Activated CD8-positive, alpha-beta memory T cell treated with anti-CD3 and anti-CD28 coated beads, Interleukin-2, amount 50 U/mL, for 1 hour (primary cell): ENCODE results near the gene B4GALT2.

ENCODE experiments used
- DNase-seq: peaks from one replicate; pipeline ENCODE4 v3.0.0-alpha.2; 2020; ENCODE audit errors: extremely low read depth

The B4GALT2 gene

DNA sequence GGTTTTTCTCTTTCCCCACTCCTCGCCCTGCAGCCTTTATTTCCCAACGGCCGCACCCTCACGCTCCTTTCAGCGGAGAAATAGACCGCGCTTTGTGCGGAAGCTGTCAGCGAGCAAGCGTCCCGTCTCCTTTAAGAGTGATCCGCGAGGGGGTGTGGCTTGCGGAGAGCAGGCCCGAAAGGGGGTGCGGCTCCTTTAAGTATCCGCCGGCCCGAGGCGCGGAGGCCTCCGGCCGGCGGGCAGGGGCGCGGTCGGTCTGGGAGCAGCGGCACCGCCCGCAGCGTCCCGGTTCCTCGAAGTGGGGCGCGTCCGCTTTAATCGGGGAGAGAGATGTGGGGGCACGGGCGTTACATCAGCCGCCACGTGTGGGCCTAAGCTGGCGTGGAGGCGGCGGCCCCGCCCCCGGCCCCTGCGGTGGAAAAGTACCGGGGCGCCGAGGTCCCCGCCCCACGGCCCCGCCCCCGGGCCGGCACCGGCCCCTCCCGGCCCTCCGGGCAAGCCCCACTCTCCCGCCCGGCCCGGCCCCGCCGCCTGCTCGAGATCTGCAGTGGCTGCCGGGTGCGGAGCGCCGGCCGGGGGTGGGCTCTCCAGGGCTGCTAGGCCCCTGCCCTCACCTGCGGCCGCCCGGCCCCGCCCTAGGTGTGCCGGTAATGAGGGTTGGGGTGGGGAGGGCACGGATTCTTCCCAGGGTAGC is 51.0 kb downstream of the B4GALT2 start:
- peak; percentile 62 for DNase-seq

- no peak for DNase-seq
Observed at GRCh38 chr1:44030605-44031251, 51.7 kb downstream of the B4GALT2 start.

GRCh38 chr1:44031252-44032169 is 52.5 kb downstream of the B4GALT2 start, which contains the start of gene SLC6A9:
Gene SLC6A9, minus strand, starts transcription at chr1:44031462. Its CDS starts 7,185 bp downstream, at chr1:44024277.
- DNase-seq, result no peak

GRCh38 chr1:44032170-44032790 is 53.3 kb downstream of the B4GALT2 start:
- no peak for DNase-seq

- no peak for DNase-seq
Observed at GRCh38 chr1:44033041-44033575, 54.1 kb downstream of the B4GALT2 start.

GRCh38 chr1:44033756-44034155 is 54.7 kb downstream of the B4GALT2 start:
- DNase-seq, result no peak

DNA sequence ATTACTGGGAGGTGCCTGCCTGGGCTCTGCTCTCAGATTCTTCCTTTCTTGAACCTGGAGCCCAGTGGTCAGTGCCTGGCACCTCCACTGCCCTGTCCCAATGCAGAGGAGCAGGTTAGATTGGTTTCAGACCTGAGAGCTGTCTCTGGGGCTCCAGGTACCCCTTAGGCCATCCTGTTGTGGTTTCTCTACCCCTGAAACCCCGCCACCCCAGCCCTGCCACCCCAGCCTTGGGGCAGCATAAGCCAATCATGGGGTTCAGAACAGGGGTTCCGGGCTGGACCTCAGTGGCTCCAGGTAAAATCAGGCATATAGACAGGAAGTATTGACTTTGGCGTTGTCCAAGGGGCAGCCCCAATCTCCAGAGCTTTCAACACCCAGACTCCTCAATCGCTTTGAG is 55.4 kb downstream of the B4GALT2 start:
- DNase-seq, result no peak

- no peak for DNase-seq
Observed at GRCh38 chr1:44034976-44035716, 56.1 kb downstream of the B4GALT2 start.

- DNase-seq, result no peak
Observed at GRCh38 chr1:44035726-44036408, 56.9 kb downstream of the B4GALT2 start.

GRCh38 chr1:44036409-44037139 is 57.6 kb downstream of the B4GALT2 start:
- DNase-seq, result no peak

DNA sequence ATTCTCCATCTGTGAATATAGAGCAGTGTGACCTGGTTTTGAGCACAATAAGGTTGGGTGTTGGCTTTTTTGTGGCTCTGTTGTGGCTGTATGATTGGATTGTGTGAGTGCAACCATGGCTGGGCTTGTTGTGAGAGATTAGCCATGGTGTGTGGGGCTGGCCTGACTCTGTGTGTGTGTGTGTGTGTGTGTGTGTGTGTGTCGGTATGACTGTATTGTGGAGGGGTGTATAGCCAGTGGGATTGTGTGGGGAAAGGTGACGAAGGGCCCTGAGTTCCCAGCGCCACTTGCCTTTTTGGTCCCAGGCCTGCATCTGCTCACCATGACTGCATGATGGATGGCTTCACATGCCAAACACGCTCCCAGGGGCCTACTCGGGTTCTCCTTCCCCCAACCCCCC is 58.1 kb downstream of the B4GALT2 start:
- no peak for DNase-seq

DNA sequence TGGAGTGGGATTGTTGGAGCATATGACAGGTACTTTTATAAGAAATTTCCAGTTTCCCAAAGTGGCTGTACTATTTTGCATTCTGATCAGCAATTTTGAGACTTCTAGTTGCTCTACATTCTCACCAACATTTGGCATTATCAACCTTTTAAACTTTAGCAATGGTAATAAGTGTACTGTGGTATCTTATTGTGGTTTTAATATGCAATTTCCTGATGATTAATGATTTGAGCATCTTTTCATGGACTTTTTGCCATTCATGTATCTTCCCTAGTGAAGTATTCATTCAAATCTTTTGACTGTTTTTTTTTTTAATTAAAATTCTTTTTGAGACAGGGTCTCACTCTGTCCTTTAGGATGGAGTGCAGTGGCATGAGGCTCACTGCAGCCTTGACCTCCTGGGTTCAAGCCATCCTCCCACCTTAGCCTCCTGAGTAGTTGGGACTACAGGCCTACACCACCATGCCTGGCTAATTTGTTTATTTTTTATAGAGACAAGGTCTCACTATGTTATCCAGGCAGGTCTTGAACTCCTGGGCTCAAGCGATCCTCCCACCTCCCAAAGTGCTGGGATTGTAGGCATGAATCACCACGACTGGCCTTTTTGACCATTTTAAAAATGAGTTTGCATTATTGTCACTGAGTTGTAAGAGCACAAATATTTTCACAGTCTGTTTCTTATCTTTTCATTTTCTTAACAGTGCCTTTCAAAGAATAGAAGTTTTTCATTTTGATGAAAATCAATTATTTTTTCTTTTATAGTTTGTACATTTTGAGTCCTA is 60.1 kb downstream of the B4GALT2 start:
- no peak for DNase-seq

DNA sequence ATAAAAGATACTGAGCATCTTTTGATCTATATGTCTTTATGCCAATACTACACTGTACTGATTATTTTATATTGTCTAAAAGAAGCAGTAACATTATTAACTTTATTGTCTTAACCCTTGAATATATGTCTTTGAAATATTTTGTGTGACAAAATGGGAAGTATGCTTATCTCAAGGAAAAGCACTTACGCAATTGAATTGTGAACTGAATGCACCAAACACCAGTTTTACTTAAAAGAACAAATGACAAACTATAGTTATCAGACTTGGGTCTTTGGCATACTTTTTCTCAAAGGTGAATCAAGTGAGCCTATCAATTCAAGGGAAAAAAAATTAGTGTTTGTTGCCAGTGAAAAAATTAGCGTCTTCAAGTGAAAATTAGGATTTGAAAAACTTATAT is 61.4 kb downstream of the B4GALT2 start:
- DNase-seq, result no peak
